HG02642 (cell line): ENCODE results near the gene OR52M1.

ENCODE experiments used
- ATAC-seq: cut with Tn5 transposase; IDR thresholded peaks from one replicate; pipeline ENCODE4 v1.9.1; 2021; ENCODE audit warnings: mild to moderate bottlenecking; ENCODE audit not compliant: unreplicated experiment, poor library complexity

OR52M1 gene

GRCh38 chr11:4560467-4560866, 15.5 kb downstream of the OR52M1 start:
- no peak for ATAC-seq

- ATAC-seq: no peak
Observed at GRCh38 chr11:4565371-4565770, 20.4 kb downstream of the OR52M1 start.

- ATAC-seq: no peak
Observed at GRCh38 chr11:4569075-4569474, 24.1 kb downstream of the OR52M1 start.

- ATAC-seq: no peak
Observed at GRCh38 chr11:4576880-4577279, 31.9 kb downstream of the OR52M1 start.

GRCh38 chr11:4577761-4578160, 32.8 kb downstream of the OR52M1 start:
- ATAC-seq: no peak

- no peak for ATAC-seq
Observed at GRCh38 chr11:4578624-4579023, 33.6 kb downstream of the OR52M1 start.

- ATAC-seq: no peak
Observed at GRCh38 chr11:4580124-4580523, 35.1 kb downstream of the OR52M1 start.

GRCh38 chr11:4581443-4581842, 36.5 kb downstream of the OR52M1 start, which contains the start of gene OR52I2:
Gene OR52I2 (plus strand): TSS chr11:4581743.
- ATAC-seq: no peak

GRCh38 chr11:4589017-4589416, 44.0 kb downstream of the OR52M1 start:
- ATAC-seq: no peak

- no peak for ATAC-seq
Observed at GRCh38 chr11:4593739-4594138, 48.7 kb downstream of the OR52M1 start, which contains the start of gene OR52I1. Gene OR52I1 (plus strand): TSS chr11:4594039. CDS start chr11:4594039, 0 bp downstream.
